Measurements from ENCODE around the gene PAX3.

PAX3 gene

GRCh38 chr2:222306393-222307142 is 7.8 kb upstream of the PAX3 start:
- H3K36me3 Mint-ChIP-seq, result peaks cover 7 to 18% of the 10 kb centered on the region in 2 donors
- no peak for ATAC-seq (replicated peaks)
- peaks cover 32 to 59% of the 10 kb centered on the region in 2 donors for H3K4me1 Mint-ChIP-seq
- peaks cover 7 to 11% of the 10 kb centered on the region in 2 donors for H3K9me3 Mint-ChIP-seq
- H3K4me3 Mint-ChIP-seq, result peak overlapping the region; percentile 70 to 84
- H3K27ac Mint-ChIP-seq, result peak overlapping the region; percentile 79
- peaks cover 91 to 99% of the 10 kb centered on the region in 2 donors for H3K27me3 Mint-ChIP-seq
- no peak for DNase-seq

GRCh38 chr2:222305516-222306392 is 7.0 kb upstream of the PAX3 start:
- Mint-ChIP-seq H3K27me3 (peaks cover 88 to 99% of the 10 kb centered on the region in 2 donors), H3K4me3 (peak overlapping the region; percentile 70 to 84), H3K27ac (peak overlapping the region; percentile 83), H3K9me3 (peaks cover 7 to 11% of the 10 kb centered on the region in 2 donors), H3K36me3 (peaks cover 7 to 18% of the 10 kb centered on the region in 2 donors), H3K4me1 (peaks cover 32 to 59% of the 10 kb centered on the region in 2 donors)
- no peak for DNase-seq
- no peak for ATAC-seq (replicated peaks)

GRCh38 chr2:222304737-222305515 is 6.1 kb upstream of the PAX3 start:
- DNase-seq (no peak), ATAC-seq (replicated peaks) (no peak)
- Mint-ChIP-seq H3K9me3 (peaks cover 7 to 11% of the 10 kb centered on the region in 2 donors), H3K4me1 (peaks cover 32 to 59% of the 10 kb centered on the region in 2 donors), H3K36me3 (peaks cover 7 to 18% of the 10 kb centered on the region in 2 donors), H3K4me3 (peak overlapping the region; percentile 70 to 84), H3K27ac (peak overlapping the region; percentile 83), H3K27me3 (peaks cover 87 to 100% of the 10 kb centered on the region in 2 donors)

- Mint-ChIP-seq H3K27me3 (peaks cover 85 to 100% of the 10 kb centered on the region in 2 donors), H3K4me3 (peak overlapping the region; percentile 70 to 84), H3K36me3 (peaks cover 10 to 22% of the 10 kb centered on the region in 2 donors), H3K27ac (peak overlapping the region; percentile 89), H3K4me1 (peaks cover 34 to 64% of the 10 kb centered on the region in 2 donors), H3K9me3 (peaks cover 9 to 15% of the 10 kb centered on the region in 2 donors)
- no peak for ATAC-seq (replicated peaks)
- no peak for DNase-seq
These were observed 5.3 kb upstream of the PAX3 start for GRCh38 chr2:222303828-222304736.

- peak overlapping the region; percentile 81 for H3K27ac Mint-ChIP-seq
- peaks cover 9 to 15% of the 10 kb centered on the region in 2 donors for H3K9me3 Mint-ChIP-seq
- peaks cover 84 to 100% of the 10 kb centered on the region in 2 donors for H3K27me3 Mint-ChIP-seq
- ATAC-seq (replicated peaks) (no peak), DNase-seq (no peak)
- peak overlapping the region; percentile 23 to 75 for H3K4me3 Mint-ChIP-seq
- H3K4me1 Mint-ChIP-seq, result peaks cover 34 to 68% of the 10 kb centered on the region in 2 donors
- H3K36me3 Mint-ChIP-seq, result peaks cover 11 to 23% of the 10 kb centered on the region in 2 donors
These were observed 4.4 kb upstream of the PAX3 start for GRCh38 chr2:222303045-222303827.

- peaks cover 11 to 21% of the 10 kb centered on the region in 2 donors for H3K36me3 Mint-ChIP-seq
- peaks cover 35 to 64% of the 10 kb centered on the region in 2 donors for H3K4me1 Mint-ChIP-seq
- peak overlapping the region; percentile 75 for H3K27ac Mint-ChIP-seq
- no peak for ATAC-seq (replicated peaks)
- H3K4me3 Mint-ChIP-seq, result peak overlapping the region; percentile 23 to 65
- H3K27me3 Mint-ChIP-seq, result peaks cover 85 to 100% of the 10 kb centered on the region in 2 donors
- peaks cover 11 to 15% of the 10 kb centered on the region in 2 donors for H3K9me3 Mint-ChIP-seq
- no peak for DNase-seq
These were observed 3.6 kb upstream of the PAX3 start for GRCh38 chr2:222302178-222303018.

- H3K27ac Mint-ChIP-seq, result peak overlapping the region; percentile 75
- peak overlapping the region in 1 of 2 donors; percentile 36 for H3K4me3 Mint-ChIP-seq
- ATAC-seq (replicated peaks) (no peak), DNase-seq (no peak)
- peaks cover 11 to 19% of the 10 kb centered on the region in 2 donors for H3K36me3 Mint-ChIP-seq
- peaks cover 31 to 61% of the 10 kb centered on the region in 2 donors for H3K4me1 Mint-ChIP-seq
- H3K9me3 Mint-ChIP-seq, result peaks cover 9 to 15% of the 10 kb centered on the region in 2 donors
- peaks cover 86 to 100% of the 10 kb centered on the region in 2 donors for H3K27me3 Mint-ChIP-seq
These were observed 3.0 kb upstream of the PAX3 start for GRCh38 chr2:222301796-222302118.

GRCh38 chr2:222301053-222301795 is 2.4 kb upstream of the PAX3 start:
- Mint-ChIP-seq H3K4me1 (peaks cover 28 to 61% of the 10 kb centered on the region in 2 donors), H3K9me3 (peaks cover 9 to 15% of the 10 kb centered on the region in 2 donors), H3K27ac (peak overlapping the region; percentile 75), H3K36me3 (peaks cover 13 to 19% of the 10 kb centered on the region in 2 donors), H3K4me3 (no peak overlapping the region), H3K27me3 (peaks cover 87 to 100% of the 10 kb centered on the region in 2 donors)
- no peak for ATAC-seq (replicated peaks)
- no peak for DNase-seq

GRCh38 chr2:222300726-222301052 is 1.9 kb upstream of the PAX3 start:
- no peak for DNase-seq
- H3K36me3 Mint-ChIP-seq, result peaks cover 13 to 19% of the 10 kb centered on the region in 2 donors

GRCh38 chr2:222299906-222300725 is 1.3 kb upstream of the PAX3 start:
- H3K27ac Mint-ChIP-seq, result peak overlapping the region; percentile 69
- peaks cover 86 to 100% of the 10 kb centered on the region in 2 donors for H3K27me3 Mint-ChIP-seq
- no peak for ATAC-seq (replicated peaks)
- peaks cover 22 to 59% of the 10 kb centered on the region in 2 donors for H3K4me1 Mint-ChIP-seq
- H3K9me3 Mint-ChIP-seq, result peaks cover 9 to 15% of the 10 kb centered on the region in 2 donors
- no peak overlapping the region for H3K4me3 Mint-ChIP-seq
- DNase-seq, result no peak
- peaks cover 13 to 24% of the 10 kb centered on the region in 2 donors for H3K36me3 Mint-ChIP-seq

More at GRCh38 chr2:222300726-222301052, 1.9 kb upstream of the PAX3 start:
- Mint-ChIP-seq H3K27ac (peak overlapping the region; percentile 69), H3K4me3 (no peak overlapping the region), H3K9me3 (peaks cover 9 to 15% of the 10 kb centered on the region in 2 donors), H3K27me3 (peaks cover 86 to 100% of the 10 kb centered on the region in 2 donors), H3K4me1 (peaks cover 26 to 59% of the 10 kb centered on the region in 2 donors)
- no peak for ATAC-seq (replicated peaks)

GRCh38 chr2:222298001-222298310 is 842 bp downstream of the PAX3 start:
- Mint-ChIP-seq H3K4me1 (peaks cover 14 to 48% of the 10 kb centered on the region in 2 donors), H3K27ac (peak overlapping the region; percentile 82), H3K27me3 (peaks cover 84 to 100% of the 10 kb centered on the region in 2 donors), H3K9me3 (peaks cover 7 to 8% of the 10 kb centered on the region in 2 donors), H3K4me3 (peak overlapping the region in 1 of 2 donors; percentile 31), H3K36me3 (peaks cover 10 to 22% of the 10 kb centered on the region in 2 donors)
- DNase-seq (no peak), ATAC-seq (replicated peaks) (no peak)

Measured in stimulated activated naive B cell treated with anti-CD40 and anti-IgM and Interleukin-4, amounts not matched to agents 10 μg/mL and 1 μg/mL and 100 μg/mL, for 72 hours (primary cell).